ENCODE data around the gene CCDC71L.
"Not testable (repeated sequence)": the region's sequence is repeated elsewhere in the genome, so short reads cannot be mapped to it uniquely, and the experiment has no call there.

Gene CCDC71L

DNA sequence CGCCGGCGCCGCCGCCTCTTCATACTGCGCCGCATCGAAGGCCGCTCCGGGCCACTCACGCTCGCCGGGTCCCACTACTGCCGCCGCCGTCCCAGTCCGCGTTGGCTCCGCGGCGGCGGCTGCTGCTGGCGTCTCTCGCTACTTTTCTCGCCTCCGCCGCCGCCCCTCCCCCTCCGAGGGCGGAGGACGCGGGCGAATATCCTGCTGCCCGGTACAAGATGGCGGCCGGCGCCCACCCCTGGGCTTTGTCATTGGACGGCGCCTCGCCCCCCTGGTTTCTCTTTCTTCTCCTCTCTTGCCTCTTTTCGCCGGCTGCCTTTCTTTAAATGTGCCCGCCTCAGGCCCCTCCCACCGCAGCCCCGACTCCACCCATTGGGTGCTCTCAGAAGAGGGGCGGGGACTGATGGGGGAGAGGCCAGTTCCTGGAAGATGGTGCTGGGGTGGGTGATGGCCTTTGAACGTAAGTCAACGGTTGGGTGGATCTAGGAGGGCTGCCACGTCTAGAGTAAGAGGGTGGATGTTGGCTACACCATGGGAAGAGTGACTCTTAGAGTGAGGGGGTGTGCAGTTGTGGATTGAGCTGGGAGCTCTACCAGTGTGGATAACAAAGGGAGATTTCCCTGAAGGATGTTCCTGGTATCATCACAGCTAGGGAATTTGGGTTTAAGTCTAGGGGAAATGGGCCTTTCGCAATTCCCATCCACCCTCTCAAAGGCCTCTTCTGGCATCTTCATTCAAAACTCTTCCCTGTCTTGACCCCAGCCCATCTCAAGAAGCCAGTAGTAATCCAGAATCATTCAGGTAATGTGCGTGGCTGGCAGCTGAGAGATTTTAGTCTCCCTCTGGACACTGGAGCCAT, at the start of gene CCDC71L:
Gene CCDC71L (minus strand): TSS at position 297 of the 859 bp plus-strand sequence. CDS start 262 bp downstream, at position 35.
- DNase-seq (ENCODE audit: low spot score): peak; percentile 96

DNA sequence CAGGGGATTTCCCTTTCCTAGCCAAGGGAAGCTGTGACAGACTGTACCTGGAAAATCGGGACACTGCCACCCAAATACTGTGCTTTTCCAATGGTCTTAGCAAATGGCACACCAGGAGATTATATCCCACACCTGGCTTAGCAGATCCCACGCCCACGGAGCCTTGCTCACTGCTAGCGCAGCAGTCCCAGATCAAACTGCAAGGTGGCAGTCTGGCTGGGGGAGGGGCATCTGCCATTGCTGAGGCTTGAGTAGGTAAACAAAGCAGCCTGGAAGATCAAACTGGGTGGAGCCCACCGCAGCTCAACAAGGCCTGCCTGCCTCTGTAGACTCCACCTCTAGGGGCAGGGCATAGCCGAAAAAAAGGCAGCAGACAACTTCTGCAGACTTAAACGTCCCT, 48.6 kb upstream of the CCDC71L start:
- DNase-seq (ENCODE audit: low spot score): not testable (repeated sequence)

GRCh38 chr7:106704000-106704840, 43.3 kb upstream of the CCDC71L start:
- no peak for DNase-seq (ENCODE audit: low spot score)

DNA sequence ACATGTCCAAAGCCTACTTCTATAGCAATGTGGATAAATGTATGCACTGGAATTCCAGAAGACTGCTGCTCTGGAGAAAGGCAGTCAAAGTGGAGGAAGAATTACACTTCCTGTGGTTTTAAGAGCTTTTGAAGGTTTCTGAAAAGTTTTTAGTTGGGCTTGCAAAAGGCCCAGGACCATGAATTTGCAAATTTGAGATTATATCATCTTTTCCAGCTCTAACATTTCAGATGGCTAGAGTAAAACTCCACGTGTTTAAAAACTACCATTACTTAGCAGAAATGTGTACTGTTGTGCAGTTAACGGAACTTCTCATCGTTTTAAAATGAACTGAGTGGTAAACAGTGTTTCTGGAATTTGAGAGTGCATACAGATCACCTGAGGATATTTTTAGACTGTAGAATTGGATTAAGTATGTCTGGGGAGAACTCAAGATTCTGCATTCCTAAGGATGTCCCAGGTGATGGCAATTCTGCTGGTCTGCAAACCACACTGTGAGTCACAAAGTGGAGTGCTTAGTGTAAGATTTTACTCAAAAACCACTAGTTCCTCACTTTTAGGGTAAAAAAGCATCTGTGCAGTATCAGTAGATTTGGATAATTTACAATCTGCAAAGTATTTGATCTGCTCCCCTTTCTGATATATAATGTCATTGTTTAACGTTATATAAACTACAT, 32.9 kb upstream of the CCDC71L start:
- peak; percentile 21 for DNase-seq (ENCODE audit: low spot score)

DNA sequence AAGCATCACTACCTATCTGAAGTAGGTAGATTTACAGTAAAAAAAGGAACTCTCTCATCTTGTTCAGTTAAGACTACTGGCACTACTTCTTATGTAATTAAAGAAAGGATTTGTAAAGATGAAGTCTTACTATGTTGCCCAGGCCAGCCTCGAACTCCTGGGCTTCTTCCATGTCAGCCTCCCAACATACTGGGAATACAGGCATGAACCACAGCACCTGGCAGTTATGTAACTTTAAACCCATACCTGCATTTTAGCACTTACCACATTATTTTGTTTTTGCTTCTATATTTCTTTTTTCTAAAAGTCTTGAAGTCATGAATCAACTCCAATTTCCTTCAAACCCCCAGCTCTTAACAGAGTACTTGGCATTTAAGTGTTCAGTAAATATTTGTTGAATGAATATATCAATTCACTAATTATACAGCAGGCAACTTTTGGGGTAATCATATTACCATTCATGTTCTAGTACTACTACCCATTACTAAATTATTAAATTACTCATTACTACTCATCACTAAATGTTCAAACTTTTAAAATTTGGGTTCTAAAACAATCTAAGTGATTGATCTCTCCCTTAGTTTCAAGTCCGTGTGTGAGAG, 31.6 kb upstream of the CCDC71L start:
- no peak for DNase-seq (ENCODE audit: low spot score)

DNA sequence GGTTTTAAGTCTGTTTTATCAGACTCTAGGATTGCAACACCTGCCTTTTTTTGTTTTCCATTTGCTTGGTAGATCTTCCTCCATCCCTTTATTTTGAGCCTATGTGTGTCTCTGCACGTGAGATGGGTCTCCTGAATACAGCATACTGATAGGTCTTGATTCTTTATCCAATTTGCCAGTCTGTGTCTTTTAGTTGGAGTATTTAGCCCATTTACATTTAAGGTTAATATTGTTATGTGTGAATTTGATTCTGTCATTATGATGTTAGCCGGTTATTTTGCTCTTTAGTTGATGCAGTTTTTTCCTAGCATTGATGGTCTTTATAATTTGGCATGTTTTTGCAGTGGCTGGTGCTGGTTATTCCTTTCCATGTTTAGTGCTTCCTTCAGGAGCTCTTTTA, 27.2 kb upstream of the CCDC71L start:
- DNase-seq (ENCODE audit: low spot score): not testable (repeated sequence)

GRCh38 chr7:106683941-106684340, 23.0 kb upstream of the CCDC71L start:
- no peak for DNase-seq (ENCODE audit: low spot score)

DNA sequence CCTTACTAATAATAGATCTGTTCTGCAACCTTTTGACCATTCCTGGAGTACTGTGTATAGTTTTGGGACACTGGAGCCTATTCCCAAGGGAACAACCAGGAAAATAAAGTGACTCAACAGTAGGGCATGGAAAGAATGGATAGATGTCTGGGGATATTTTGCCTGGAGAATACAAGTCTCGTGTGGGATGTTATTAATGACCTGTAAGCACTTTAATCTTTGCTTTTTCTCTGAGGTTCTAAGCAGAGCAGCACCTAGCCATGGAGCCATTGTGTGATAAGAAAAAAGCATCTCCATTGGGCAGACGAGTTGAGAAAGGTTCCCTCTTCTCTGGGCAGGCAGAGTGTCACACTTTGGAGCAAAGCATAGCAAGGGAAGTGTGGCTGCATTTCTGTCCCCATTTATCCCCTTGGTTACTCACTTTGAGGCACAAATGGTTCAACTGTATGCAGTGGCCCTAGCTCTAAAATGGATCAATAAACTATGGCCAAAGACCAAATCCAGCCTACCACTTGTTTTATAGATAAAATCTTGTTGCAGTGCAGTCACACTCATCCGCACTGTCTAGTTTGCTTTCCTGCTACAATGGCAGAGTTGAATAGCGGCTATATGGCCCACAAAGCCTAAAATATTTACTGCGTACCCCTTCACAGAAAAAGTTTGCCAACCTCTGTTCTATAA, 21.0 kb upstream of the CCDC71L start:
- DNase-seq (ENCODE audit: low spot score): peak; percentile 53

DNA sequence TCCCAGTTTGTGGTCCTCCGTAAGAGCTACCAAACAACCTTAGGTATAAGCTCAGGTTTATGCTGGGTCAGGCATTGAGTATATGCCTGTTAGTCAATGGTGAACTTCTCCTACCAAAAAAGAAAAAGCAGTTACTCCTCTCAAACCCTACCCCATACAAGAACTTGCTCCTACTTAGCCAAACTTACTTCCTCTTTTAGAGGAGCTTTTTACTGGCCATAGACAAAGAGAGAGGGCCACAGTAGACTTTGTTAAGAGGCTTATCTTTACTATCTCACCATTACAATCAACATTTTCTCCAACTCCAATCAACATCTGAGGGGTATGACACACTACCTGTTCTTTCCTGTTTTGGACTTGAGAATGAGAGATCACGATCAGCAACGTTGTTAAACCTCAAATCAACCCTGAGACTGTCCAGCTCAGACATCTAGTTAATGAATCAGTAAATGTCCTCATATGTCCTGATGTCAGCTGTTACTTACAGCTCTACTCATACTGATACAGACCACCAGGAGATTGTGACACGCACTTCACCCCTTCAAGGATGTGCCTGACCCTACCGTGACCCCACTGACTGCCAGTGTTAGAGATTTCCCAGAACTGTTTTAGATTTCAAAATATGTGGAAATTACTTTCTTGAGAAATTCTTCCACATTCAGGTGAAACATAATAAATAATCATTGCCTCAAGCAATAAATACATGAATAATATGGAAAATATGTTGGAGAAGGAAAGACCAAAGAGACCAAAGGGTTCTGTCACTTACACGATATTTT, 18.4 kb upstream of the CCDC71L start:
- peak; percentile 36 for DNase-seq (ENCODE audit: low spot score)

GRCh38 chr7:106678795-106679152, 17.8 kb upstream of the CCDC71L start:
- DNase-seq (ENCODE audit: low spot score): no peak

DNA sequence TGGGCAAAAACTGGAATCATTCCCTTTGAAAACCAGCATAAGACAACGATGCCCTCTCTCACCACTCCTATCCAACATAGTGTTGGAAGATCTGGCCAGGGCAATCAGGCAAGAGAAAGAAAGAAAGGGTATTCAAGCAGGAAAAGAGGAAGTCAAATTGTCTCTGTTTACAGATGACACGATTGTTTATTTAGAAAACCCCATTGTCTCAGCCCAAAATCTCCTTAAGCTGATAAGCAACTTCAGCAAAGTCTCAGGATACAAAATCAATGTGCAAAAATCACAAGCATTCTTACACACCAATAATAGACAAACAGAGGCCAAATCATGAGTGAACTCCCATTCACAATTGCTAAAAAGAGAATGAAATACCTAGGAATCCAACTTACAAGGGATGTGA, 15.5 kb upstream of the CCDC71L start:
- DNase-seq (ENCODE audit: low spot score): not testable (repeated sequence)

DNA sequence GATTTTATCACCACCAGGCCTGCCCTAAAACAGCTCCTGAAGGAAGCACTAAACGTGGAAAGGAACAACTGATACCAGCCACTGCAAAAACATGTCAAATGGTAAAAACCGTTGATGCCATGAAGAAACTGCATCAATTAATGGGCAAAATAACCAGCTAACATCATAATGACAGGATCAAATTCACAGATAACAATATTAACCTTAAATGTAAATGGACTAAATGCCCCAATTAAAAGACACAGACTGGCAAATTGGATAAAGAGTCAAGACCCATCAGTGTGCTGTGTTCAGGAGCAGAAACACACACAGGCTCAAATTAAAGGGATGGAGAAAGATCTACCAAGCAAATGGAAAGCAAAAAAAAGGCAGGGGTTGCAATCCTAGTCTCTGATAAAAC, 12.7 kb upstream of the CCDC71L start:
- not testable (repeated sequence) for DNase-seq (ENCODE audit: low spot score)

GRCh38 chr7:106671930-106672329, 11.0 kb upstream of the CCDC71L start:
- not testable (repeated sequence) for DNase-seq (ENCODE audit: low spot score)

- DNase-seq (ENCODE audit: low spot score): no peak
Measured at GRCh38 chr7:106671160-106671559, 10.2 kb upstream of the CCDC71L start.

- no peak for DNase-seq (ENCODE audit: low spot score)
Measured at GRCh38 chr7:106668861-106669524, 8.0 kb upstream of the CCDC71L start.

DNA sequence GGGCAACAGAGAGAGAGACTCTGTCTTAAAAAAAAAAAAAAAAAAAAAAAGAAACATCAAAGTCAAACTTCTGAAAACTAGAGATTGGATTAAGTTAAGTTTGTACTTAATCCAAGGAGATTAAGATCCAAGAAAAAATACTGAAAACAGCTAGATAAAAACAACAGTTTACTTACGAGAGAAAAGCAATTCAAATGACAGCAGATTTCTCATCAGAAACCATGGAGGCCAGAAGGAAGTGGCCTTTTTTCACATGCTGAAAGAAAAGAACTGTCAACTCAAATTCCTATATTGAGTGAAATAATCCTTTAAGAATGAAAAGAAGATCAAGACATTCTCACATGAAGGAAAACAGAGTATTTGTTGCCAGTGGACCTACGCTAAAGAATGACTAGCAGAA, 5.4 kb upstream of the CCDC71L start:
- DNase-seq (ENCODE audit: low spot score): no peak

- no peak for DNase-seq (ENCODE audit: low spot score)
Measured at GRCh38 chr7:106664343-106664742, 3.4 kb upstream of the CCDC71L start.

DNA sequence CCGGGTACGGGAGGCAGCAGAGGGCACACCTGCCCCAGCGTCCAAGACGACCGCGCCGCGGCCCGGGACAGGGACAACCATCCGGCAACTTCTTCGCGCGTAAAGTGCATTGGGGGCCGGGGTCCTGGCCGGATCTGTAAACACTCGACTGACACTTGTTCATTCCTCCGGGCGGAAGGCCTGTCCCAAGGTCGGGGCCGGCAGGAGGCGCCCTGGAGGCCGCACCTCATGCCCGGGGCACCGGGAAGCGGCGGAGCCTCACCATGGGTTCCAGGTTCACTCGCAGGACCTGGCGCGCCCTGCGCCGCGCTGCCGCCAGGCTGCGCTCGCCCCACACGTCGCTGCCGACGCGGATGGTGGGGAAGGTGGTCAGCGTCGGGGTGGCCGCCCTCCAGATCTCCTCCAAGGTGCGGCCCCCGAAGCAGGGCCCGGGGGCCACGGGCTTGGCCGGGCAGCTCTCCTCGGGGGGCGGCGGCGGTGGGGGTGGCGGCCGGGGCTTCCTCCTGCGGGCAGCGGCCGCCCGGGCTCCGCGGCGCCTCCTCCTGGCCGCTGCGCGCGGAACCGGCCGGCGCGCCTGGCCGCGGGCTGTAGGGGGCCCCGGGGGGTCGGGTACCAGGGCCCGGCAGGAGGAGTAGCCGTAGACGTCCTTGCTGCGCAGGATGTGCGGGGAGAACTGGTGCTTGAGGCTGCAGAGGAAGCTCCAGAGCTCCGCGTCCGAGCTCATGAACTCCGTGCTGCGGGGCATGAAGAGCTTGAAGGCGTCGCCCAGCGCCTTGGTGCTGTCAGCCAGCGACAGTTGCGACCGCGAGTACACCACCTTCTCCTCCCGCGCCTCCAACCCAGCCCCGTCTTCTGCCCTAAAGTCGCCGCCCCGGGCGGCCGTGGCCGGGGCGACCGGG, 746 bp downstream of the CCDC71L start:
- DNase-seq (ENCODE audit: low spot score): peak; percentile 89

All from AG20443 (cell line).